ENCODE data around the gene FSTL3. TPM values are rescaled to one million over a fixed set of nuclear protein-coding genes. Genes with fewer than 3 reads are reported as not detected.

FSTL3 gene
- total and polyA plus RNA-seq, 2 of the 13 experiments (the other 11 are each of a cell fraction or from before 2014, with no cell fraction given), result 13.5 to 15.6 TPM

DNA sequence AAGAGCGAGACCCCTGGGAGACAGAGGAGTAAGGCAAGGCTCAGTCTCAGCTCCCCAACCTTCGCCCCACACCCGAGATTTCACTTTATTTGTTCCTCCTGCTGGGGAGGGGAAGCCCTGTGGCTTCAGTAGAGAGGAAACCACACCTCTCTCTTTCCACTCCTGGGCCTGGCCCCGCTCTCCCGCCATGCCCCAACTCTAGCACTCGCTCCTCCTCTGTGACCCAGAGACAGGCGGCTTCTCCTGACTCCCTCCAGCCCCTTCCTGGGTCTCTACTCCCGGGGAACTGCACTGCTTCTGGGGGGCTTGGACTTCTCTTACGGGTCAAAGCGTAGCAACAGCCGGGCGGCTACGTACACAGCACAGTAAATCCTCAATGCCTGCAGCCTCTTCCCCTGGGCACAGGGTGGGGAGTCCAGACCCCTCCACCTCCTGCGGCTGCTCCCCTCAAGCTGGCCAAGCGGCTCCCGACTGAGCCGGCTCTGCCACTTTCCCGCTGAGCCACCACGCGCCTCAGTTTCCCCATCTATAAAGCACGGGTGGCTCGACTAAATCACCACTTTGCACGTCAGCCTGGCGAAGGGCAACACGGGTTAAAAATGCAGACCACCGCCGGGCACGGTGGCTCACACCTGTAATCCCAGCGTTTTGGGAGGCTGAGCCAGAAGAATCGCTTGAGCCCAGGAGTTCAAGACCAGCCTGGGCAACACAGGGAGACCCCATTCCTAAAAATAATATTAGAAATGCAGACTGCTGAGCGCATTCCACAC is 14.6 kb upstream of the FSTL3 start (continued):
- TF ChIP-seq ZNF597 (CRISPR knock-in tag; IDR thresholded peaks at IDR 0.05), result no peak
- TF ChIP-seq ZFX (CRISPR knock-in tag; IDR thresholded peaks at IDR 0.05; ENCODE audit: low read depth), result no peak
- no peak for TF ChIP-seq RAD51 (IDR thresholded peaks at IDR 0.05; ENCODE audit: borderline replicate concordance)
- peak; percentile 29 for TF ChIP-seq ZEB1 (IDR thresholded peaks at IDR 0.05; ENCODE audit: insufficient replicate concordance, low read depth)
- no peak; the same call in 1 of the 2 replicates for TF ChIP-seq ZNF724P (CRISPR knock-in tag; IDR thresholded peaks at IDR 0.05; ENCODE audit: borderline replicate concordance)
- peak; percentile 7; the same call in 1 of the 2 replicates for TF ChIP-seq FOSL1 (CRISPR knock-in tag; IDR thresholded peaks at IDR 0.05; ENCODE audit: borderline replicate concordance)
- TF ChIP-seq NCOA2 (CRISPR knock-in tag; IDR thresholded peaks at IDR 0.05), result no peak
- no peak for TF ChIP-seq HNF4A (CRISPR knock-in tag; IDR thresholded peaks at IDR 0.05)
- no peak for TF ChIP-seq ZNF761 (CRISPR knock-in tag; conservative IDR thresholded peaks at IDR 0.05)
- no peak for TF ChIP-seq MAF1 (CRISPR knock-in tag; IDR thresholded peaks at IDR 0.05; ENCODE audit: borderline replicate concordance)
- TF ChIP-seq, protein P1, sequence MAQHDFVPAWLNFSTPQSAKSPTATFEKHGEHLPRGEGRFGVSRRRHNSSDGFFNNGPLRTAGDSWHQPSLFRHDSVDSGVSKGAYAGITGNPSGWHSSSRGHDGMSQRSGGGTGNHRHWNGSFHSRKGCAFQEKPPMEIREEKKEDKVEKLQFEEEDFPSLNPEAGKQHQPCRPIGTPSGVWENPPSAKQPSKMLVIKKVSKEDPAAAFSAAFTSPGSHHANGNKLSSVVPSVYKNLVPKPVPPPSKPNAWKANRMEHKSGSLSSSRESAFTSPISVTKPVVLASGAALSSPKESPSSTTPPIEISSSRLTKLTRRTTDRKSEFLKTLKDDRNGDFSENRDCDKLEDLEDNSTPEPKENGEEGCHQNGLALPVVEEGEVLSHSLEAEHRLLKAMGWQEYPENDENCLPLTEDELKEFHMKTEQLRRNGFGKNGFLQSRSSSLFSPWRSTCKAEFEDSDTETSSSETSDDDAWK (CRISPR knock-in tag; IDR thresholded peaks at IDR 0.05), result no peak
- no peak for TF ChIP-seq SRF (IDR thresholded peaks at IDR 0.05; ENCODE audit: low read depth, low read length)
- 0 out of 2 replicates have a peak, but pooled peaks have one; percentile 41 for TF ChIP-seq EEA1 (CRISPR knock-in tag; IDR thresholded peaks at IDR 0.05; ENCODE audit: borderline replicate concordance)
- 0 out of 2 replicates have a peak, but pooled peaks have one; percentile 6 for TF ChIP-seq ZNF510 (CRISPR knock-in tag; IDR thresholded peaks at IDR 0.05; ENCODE audit: low read depth)
- TF ChIP-seq ZSCAN31 (CRISPR knock-in tag; IDR thresholded peaks at IDR 0.05; ENCODE audit: low read depth), result no peak
- TF ChIP-seq, protein P2, sequence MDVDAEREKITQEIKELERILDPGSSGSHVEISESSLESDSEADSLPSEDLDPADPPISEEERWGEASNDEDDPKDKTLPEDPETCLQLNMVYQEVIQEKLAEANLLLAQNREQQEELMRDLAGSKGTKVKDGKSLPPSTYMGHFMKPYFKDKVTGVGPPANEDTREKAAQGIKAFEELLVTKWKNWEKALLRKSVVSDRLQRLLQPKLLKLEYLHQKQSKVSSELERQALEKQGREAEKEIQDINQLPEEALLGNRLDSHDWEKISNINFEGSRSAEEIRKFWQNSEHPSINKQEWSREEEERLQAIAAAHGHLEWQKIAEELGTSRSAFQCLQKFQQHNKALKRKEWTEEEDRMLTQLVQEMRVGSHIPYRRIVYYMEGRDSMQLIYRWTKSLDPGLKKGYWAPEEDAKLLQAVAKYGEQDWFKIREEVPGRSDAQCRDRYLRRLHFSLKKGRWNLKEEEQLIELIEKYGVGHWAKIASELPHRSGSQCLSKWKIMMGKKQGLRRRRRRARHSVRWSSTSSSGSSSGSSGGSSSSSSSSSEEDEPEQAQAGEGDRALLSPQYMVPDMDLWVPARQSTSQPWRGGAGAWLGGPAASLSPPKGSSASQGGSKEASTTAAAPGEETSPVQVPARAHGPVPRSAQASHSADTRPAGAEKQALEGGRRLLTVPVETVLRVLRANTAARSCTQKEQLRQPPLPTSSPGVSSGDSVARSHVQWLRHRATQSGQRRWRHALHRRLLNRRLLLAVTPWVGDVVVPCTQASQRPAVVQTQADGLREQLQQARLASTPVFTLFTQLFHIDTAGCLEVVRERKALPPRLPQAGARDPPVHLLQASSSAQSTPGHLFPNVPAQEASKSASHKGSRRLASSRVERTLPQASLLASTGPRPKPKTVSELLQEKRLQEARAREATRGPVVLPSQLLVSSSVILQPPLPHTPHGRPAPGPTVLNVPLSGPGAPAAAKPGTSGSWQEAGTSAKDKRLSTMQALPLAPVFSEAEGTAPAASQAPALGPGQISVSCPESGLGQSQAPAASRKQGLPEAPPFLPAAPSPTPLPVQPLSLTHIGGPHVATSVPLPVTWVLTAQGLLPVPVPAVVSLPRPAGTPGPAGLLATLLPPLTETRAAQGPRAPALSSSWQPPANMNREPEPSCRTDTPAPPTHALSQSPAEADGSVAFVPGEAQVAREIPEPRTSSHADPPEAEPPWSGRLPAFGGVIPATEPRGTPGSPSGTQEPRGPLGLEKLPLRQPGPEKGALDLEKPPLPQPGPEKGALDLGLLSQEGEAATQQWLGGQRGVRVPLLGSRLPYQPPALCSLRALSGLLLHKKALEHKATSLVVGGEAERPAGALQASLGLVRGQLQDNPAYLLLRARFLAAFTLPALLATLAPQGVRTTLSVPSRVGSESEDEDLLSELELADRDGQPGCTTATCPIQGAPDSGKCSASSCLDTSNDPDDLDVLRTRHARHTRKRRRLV (CRISPR knock-in tag; IDR thresholded peaks at IDR 0.05), result 0 out of 2 replicates have a peak, but pooled peaks have one; percentile 15
- TF ChIP-seq ZNF446 (CRISPR knock-in tag; IDR thresholded peaks at IDR 0.05), result 0 out of 2 replicates have a peak, but pooled peaks have one; percentile 3
- TF ChIP-seq NPAS2 (CRISPR knock-in tag; IDR thresholded peaks at IDR 0.05; ENCODE audit: borderline replicate concordance), result no peak
- no peak for TF ChIP-seq HIVEP1 (CRISPR knock-in tag; IDR thresholded peaks at IDR 0.05)
- no peak for TF ChIP-seq GATAD2A (CRISPR knock-in tag; IDR thresholded peaks at IDR 0.05)
- no peak for TF ChIP-seq FOXA3 (CRISPR knock-in tag; IDR thresholded peaks at IDR 0.05)
- TF ChIP-seq, protein P3, sequence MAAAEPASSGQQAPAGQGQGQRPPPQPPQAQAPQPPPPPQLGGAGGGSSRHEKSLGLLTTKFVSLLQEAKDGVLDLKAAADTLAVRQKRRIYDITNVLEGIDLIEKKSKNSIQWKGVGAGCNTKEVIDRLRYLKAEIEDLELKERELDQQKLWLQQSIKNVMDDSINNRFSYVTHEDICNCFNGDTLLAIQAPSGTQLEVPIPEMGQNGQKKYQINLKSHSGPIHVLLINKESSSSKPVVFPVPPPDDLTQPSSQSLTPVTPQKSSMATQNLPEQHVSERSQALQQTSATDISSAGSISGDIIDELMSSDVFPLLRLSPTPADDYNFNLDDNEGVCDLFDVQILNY (CRISPR knock-in tag; conservative IDR thresholded peaks at IDR 0.05), result no peak

Data from HepG2 (cell line).